HG03439 (cell line): ENCODE data around the gene BSND.

ENCODE experiments used
- ATAC-seq: cut with Tn5 transposase; IDR thresholded peaks from one replicate; pipeline ENCODE4 v1.9.1; 2021; ENCODE audit warnings: mild to moderate bottlenecking, moderate library complexity; ENCODE audit not compliant: unreplicated experiment

BSND gene

DNA sequence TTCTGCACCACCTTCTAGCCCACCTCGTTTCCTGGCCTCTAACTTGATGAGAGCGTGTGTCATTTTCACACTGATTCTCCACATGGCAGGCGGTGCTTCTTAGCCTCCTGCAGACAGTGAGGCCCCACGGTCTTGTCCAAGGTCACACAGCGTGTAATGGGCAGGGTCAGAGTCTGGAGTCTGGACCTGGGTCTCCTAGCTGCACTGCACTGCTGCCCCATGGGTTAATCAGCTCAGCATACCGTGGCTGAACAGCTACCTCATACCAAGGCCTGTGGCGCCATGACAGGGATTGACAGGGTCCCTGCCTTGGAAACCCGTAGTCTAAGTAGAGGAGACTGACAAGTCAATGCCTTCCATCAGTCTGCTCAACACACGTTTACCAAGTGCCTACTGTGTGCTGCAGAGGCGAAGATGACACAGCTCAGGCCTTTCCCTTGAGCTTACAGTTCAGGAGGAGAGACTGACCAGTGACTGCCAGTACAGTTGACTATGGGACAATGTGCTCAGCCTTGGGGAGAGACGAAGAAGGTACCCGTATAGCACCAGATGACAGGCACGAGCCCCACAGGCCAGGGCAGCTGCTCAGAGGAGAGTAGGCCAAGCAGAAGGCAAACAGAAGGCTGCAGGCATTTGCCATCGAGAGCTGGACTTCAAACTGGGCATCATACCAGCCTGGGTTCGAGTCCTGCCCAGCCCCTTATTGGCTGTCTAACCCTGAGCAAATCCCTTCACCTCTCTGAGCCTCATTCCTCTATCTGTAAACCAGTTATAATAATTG, 46.1 kb downstream of the BSND start:
- no peak for ATAC-seq

DNA sequence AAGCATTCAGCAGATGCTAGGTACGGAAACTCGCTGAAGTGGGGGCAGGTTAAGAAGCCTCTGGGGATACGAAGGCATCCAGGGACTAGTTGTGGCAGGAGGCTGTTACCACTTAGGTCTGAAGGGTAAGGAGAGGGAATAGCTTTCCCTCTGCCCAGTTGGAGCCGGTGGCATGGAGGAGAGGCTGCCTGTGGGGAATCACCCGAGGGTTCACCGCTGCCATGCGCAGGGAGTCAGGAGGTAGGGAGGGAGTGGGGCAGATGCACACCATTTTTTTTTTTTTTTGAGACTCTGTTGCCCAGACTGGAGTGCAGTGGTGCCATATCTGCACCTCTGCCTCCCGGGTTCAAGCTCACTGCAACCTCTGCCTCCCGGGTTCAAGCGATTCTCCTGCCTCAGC, 46.7 kb downstream of the BSND start:
- ATAC-seq = no peak

DNA sequence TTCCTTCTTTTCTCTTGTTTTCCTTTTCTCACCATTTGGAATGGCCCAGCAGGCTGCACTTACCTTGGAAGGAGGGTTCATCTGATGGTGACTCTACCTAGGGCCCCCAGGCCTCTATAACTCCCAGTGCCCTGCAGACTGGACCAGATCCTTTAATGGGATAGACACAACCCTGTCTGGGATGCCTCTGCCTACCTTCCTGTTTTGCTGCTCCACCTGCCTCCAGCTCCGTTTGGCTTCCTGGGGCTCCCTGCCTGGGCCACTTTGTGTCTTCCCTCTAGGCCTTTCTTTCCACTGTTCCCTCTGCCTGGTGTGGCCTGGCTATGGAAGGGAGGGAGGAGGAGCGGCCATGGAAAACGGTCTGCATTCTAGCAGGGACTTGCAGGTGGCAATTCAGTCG, 48.1 kb downstream of the BSND start:
- ATAC-seq = no peak

- ATAC-seq = no peak
Observed at GRCh38 chr1:55047611-55048010, 48.9 kb downstream of the BSND start.

GRCh38 chr1:55048453-55049270, 49.9 kb downstream of the BSND start:
- no peak for ATAC-seq

- no peak for ATAC-seq
Observed at GRCh38 chr1:55049271-55049913, 50.7 kb downstream of the BSND start.

DNA sequence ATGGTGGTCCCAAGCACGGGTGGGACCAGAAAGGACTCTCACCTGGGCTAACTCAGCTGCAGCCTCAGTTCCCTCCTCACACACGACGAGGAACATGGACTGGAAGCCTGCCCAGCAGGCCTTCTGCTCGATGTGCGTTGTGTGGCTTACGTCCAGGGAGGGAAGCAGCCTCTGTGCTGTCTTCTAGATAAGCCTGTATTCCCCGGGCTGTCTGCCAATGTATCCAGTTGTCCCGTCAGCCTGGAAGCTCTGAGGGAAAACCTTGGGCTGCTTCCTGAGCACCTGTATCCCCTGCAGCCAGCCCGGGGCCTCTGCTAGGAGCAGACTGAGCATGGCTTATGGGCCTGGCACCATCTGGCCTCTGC, 51.2 kb downstream of the BSND start:
- no peak for ATAC-seq

DNA sequence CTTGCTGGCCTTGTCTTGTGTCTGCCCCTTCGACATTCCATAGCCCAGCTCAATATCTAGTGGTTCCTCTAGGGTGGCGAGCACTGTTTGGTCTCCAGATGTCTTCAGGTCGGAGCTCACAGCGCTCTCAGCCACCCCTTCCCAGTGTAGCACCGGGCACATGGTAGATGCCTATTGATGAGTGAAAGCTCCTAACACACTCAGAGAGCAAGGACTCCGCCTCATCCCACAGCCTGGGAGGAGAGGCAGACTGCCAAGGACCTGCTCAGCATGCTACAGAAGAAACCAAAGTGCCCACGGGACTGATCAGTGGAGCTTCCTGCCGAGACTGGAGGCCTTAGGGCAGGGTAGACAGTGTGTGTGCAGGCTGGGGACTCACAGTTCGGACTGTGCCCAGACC, 51.5 kb downstream of the BSND start:
- no peak for ATAC-seq

GRCh38 chr1:55051169-55051568, 52.4 kb downstream of the BSND start:
- no peak for ATAC-seq

DNA sequence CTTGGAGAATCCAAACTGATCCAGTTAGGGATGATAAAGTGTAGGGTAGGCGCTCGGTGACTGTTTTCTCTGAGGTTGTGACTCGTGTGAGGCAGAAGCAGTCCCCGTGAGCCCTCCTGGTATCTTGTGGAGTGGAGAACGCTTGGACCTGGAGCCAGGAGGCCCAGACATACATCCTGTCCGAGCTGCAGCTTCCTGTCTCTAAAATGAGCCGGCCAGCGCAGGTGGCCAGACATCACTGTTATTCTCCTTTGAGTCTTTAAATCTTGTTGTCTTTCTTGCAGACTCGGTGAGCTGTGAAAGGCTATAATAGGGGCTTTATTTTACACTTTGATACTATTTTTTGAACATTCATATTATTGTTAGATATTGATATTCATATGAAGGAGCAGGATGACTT, 52.9 kb downstream of the BSND start:
- ATAC-seq = no peak

DNA sequence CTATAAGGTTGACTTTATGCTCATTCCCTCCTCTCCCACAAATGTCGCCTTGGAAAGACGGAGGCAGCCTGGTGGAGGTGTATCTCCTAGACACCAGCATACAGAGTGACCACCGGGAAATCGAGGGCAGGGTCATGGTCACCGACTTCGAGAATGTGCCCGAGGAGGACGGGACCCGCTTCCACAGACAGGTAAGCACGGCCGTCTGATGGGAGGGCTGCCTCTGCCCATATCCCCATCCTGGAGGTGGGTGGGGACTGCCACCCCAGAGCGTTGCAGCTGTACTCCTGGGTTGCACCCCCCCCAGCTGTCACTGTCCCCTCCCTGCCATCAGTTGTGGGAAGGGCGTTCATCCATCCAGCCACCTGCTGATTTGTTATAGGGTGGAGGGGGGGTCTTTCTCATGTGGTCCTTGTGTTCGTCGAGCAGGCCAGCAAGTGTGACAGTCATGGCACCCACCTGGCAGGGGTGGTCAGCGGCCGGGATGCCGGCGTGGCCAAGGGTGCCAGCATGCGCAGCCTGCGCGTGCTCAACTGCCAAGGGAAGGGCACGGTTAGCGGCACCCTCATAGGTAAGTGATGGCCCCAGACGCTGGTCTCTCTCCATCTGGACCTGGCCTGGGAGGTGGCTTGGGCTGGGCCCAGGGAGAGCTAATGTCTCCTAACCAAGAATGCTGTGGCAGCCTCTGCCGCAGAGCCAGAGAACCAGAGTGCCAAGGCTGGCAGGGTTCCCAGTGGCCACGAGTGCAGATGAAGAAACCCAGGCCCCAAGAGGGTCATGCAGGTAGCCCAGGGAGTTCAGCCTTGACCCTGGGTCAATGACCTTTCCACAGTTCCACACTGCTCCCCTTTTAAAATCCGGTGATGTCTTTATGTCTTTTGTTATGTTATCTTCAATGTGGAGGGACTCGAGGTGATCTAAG, 53.7 kb downstream of the BSND start:
- no peak for ATAC-seq

DNA sequence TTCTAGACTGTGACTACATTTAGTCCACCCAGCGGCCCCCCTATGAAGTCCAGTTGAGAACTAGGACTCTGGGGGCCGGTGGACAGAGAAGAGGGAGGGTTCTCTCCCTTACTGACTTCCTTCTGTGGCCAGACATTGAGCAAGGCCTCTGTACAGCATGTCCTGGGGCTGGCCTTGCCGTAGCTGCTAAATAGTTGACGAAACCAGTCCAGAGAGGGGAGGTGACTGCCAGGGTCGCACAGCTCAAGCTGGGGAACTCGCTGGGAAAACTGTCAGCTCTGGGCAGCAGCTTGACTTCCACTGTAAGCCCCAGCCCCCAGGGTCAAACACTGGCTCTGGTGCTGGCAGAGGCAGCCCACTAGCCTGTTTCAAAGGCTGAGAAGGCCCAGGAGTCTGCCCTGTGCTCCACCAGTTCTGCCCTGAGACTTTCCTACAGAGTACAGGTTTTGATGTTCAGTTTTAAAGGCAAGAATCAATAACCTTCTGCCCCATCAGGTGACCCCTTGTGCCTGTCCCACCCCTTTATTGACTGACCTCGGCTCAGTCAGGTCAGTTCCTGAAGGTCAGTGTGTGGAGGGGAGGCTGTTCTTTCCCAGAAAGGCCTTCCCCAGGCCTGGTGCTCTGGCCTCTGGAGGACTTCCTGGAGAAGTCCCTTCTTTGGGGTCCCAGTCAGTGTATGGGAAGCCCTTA, 54.7 kb downstream of the BSND start:
- no peak for ATAC-seq

- ATAC-seq = no peak
Observed at GRCh38 chr1:55054396-55054795, 55.7 kb downstream of the BSND start.

DNA sequence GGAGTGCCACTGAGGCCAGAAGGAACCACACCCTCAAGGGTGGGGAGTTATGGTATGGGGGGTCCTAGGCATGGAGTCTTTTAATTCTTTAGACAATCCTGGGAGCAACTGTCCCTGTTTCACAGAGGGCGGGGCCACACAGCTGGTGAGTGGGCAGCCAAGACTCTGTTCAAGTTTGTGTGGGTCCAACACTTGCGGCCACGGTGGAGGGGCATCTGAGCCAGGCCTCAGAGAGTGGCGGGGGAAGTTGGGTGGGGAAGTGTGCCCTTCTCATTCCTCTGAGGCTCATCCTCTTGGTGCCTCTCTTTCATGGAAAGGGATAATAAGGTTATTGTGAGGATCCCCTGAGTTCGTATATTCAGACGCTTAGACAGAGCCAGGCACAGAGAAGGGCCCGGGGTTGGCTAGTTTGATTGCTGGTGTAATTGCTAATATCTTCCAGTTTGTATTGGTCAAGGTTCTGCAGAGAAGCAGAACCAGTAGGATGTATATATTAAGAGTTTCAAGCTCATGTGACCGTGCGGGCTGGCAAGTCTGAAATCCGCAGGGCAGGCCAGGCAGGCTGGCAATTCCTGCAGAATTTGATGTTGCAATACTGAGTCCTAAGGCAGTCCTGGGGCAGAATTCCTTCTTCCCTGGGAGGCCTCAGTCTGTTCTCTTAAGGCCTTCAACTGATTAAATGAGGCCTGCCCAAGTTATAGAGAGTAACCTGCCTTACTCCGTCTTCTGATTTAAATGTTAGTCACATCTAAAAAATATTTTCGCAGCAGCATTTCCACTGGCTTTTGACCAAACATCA, 56.5 kb downstream of the BSND start:
- no peak for ATAC-seq

DNA sequence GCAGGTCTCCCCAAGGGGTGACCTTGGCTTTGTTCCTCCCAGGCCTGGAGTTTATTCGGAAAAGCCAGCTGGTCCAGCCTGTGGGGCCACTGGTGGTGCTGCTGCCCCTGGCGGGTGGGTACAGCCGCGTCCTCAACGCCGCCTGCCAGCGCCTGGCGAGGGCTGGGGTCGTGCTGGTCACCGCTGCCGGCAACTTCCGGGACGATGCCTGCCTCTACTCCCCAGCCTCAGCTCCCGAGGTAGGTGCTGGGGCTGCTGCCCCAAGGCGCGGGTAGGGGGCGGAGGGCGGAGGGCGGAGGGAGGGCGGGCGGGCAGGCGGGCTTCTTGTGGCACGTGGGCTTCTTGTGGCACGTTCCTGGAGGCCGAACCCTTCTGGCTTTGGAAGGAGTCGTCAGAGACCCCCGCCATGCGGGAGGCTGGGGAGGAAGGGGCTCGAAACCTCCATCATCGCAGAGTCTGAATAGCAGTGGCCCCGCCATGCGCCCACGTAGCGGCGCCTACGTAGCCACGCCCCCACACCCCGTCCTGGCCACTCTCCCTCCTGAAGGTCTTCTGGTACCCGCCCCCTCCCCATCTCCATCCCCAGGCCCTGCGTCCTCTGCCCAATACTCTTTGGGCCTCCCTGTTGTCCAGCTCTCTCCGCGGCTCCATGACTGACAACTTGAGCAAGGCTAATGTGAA, 57.4 kb downstream of the BSND start:
- no peak for ATAC-seq

DNA sequence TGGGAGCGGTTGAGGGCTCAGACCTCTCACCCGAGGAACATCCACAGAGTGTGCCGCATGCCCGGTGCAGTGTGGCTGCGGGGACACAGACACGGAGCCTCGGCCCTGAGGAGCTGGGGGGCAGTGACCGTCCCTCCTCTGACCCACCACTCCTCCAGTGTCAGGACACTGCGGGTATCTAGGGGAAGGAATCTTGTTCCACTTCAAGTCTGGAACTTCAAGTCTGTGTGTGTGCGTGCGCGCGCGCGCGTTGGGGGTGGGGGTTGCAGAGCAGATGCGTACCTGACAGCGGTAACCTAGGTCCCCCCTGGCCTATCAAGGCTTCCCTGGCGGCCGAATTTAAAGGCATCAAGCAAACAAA, 57.9 kb downstream of the BSND start:
- no peak for ATAC-seq

- no peak for ATAC-seq
Observed at GRCh38 chr1:55057270-55057955, 58.7 kb downstream of the BSND start.

- ATAC-seq = no peak
Observed at GRCh38 chr1:55057956-55058298, 59.2 kb downstream of the BSND start.
